Keratinocyte (primary cell): ENCODE data around the gene RNU1-1. TPM values are rescaled to one million over a fixed set of nuclear protein-coding genes. Genes with fewer than 3 reads are reported as not detected.
"Not testable (repeated sequence)": the region's sequence is repeated elsewhere in the genome, so short reads cannot be mapped to it uniquely, and the experiment has no call there.

Source experiments
- DNase-seq: peaks from one replicate; pipeline ENCODE4 v3.0.0-alpha.2; 2011; ENCODE audit warnings: low read depth, missing footprints, low spot score
- FAIRE-seq: peaks from 2 replicates; lab custom pipeline; 2011; peaks lifted over from hg19 to GRCh38; lab: Jason Lieb, UNC
- H2AFZ ChIP-seq: 2 replicates; pipeline ENCODE4 v1.6.0; 2012; ENCODE audit warnings: low read length, control low read depth, inconsistent platforms; ENCODE audit not compliant: control insufficient read depth
- H3K27ac ChIP-seq: 2 replicates; pipeline ENCODE4 v1.5.1; 2011; ENCODE audit warnings: low read length; ENCODE audit not compliant: control insufficient read depth, insufficient read depth
- H3K27me3 ChIP-seq: 3 replicates; pipeline ENCODE4 v1.6.0; 2011; ENCODE audit warnings: low read length; ENCODE audit not compliant: control insufficient read depth, insufficient read depth; ENCODE audit errors: extremely low read depth
- H3K36me3 ChIP-seq, 2 experiments: 2 replicates in 1 of 2; 3 replicates in 1 of 2; pipeline ENCODE4 v1.5.1; 2011; ENCODE audit warnings: low read length in 2 of 2, mild to moderate bottlenecking in 1 of 2; ENCODE audit not compliant: control insufficient read depth in 2 of 2, insufficient read depth in 2 of 2; ENCODE audit errors: extremely low read depth in 1 of 2
- H3K4me1 ChIP-seq: 3 replicates; pipeline ENCODE4 v1.5.1; 2011; ENCODE audit warnings: low read length; ENCODE audit not compliant: control insufficient read depth, insufficient read depth; ENCODE audit errors: extremely low read depth
- H3K4me2 ChIP-seq: 3 replicates; pipeline ENCODE4 v1.6.0; 2011; ENCODE audit warnings: low read depth, low read length; ENCODE audit not compliant: control insufficient read depth, insufficient read depth; ENCODE audit errors: extremely low read depth
- H3K4me3 ChIP-seq, 3 experiments: fragments of 200-600 bp in 1 of 3; sonication (generic) in 1 of 3; 2 replicates in 2 of 3; 3 replicates in 1 of 3; pipeline ENCODE4 v1.5.1; 2011 to 2016; ENCODE audit warnings: low read length in 3 of 3, mild to moderate bottlenecking in 3 of 3, control low read depth in 2 of 3, inconsistent platforms in 1 of 3, low read depth in 1 of 3, mixed read lengths in 1 of 3, mixed run types in 1 of 3, moderate library complexity in 1 of 3; ENCODE audit not compliant: control insufficient read depth in 2 of 3, insufficient read depth in 2 of 3; ENCODE audit errors: extremely low read depth in 1 of 3
- H3K79me2 ChIP-seq: 2 replicates; pipeline ENCODE4 v1.6.0; 2012; ENCODE audit warnings: low read length; ENCODE audit not compliant: control insufficient read depth, insufficient read depth
- H3K9ac ChIP-seq: 3 replicates; pipeline ENCODE4 v1.6.0; 2011; ENCODE audit warnings: low read length; ENCODE audit not compliant: control insufficient read depth, insufficient read depth; ENCODE audit errors: extremely low read depth
- H3K9me1 ChIP-seq: 3 replicates; pipeline ENCODE4 v1.6.0; 2011; ENCODE audit warnings: low read length; ENCODE audit not compliant: control insufficient read depth, insufficient read depth; ENCODE audit errors: extremely low read depth
- H3K9me3 ChIP-seq: 2 replicates; pipeline ENCODE4 v1.5.1; 2012; ENCODE audit warnings: low read depth, low read length; ENCODE audit not compliant: control insufficient read depth
- H4K20me1 ChIP-seq: 3 replicates; pipeline ENCODE4 v1.6.0; 2011; ENCODE audit warnings: low read length; ENCODE audit not compliant: control insufficient read depth, insufficient read depth; ENCODE audit errors: extremely low read depth
- dilution Hi-C: fragments of 300-500 bp; cut with MboI; formaldehyde crosslinking; loops from one replicate; pipeline ENCODE4 v1.7.0; 2020; ENCODE audit warnings: low sequenced_read_pairs; ENCODE audit not compliant: extremely low pct_ligation_motif_present
- polyA plus RNA-seq, 5 experiments: library from polyadenylated mRNA; depleted of rRNA in 3 of 5; stranded (reverse) in 3 of 5; stranded (forward) in 1 of 5; unstranded in 1 of 5; fragments of >200 nt; gene quantifications; 1 replicate in 1 of 5; 2 replicates in 3 of 5; 3 replicates in 1 of 5; pipeline versions ENCODE4 v1.2.1 to v1.2.3, GENCODE V29; 2011 to 2012; ENCODE audit warnings: missing spikeins in 2 of 5, low read depth in 1 of 5, low replicate concordance in 1 of 5

The RNU1-1 gene
- polyA plus RNA-seq, 1 donor (not counting 4 experiments of a cell fraction or from before 2014, with no cell fraction given), result 67.0 TPM

GRCh38 chr1:16557034-16557433 lies 42.9 kb upstream of the RNU1-1 start:
- not testable (repeated sequence) for H4K20me1 ChIP-seq

GRCh38 chr1:16553244-16553643 lies 39.2 kb upstream of the RNU1-1 start:
- H3K9me1 ChIP-seq, H3K79me2 ChIP-seq, DNase-seq, H3K4me2 ChIP-seq, H3K9me3 ChIP-seq, H3K27ac ChIP-seq, H4K20me1 ChIP-seq, H3K4me1 ChIP-seq, H3K9ac ChIP-seq, H2AFZ ChIP-seq, H3K27me3 ChIP-seq, FAIRE-seq, H3K36me3 ChIP-seq, H3K4me3 ChIP-seq, dilution Hi-C loops: not testable (repeated sequence)

More at GRCh38 chr1:16557034-16557433, 42.9 kb upstream of the RNU1-1 start:
- H3K79me2 ChIP-seq, H3K9ac ChIP-seq, H3K27ac ChIP-seq, H2AFZ ChIP-seq, H3K36me3 ChIP-seq, H3K4me2 ChIP-seq, H3K4me1 ChIP-seq, H3K9me3 ChIP-seq, FAIRE-seq, H3K4me3 ChIP-seq, H3K9me1 ChIP-seq, H3K27me3 ChIP-seq, DNase-seq, dilution Hi-C loops: not testable (repeated sequence)

- H3K27me3 ChIP-seq, H3K4me1 ChIP-seq, H3K79me2 ChIP-seq, H3K4me2 ChIP-seq, dilution Hi-C loops, H3K9me1 ChIP-seq, H3K36me3 ChIP-seq, H3K9me3 ChIP-seq, FAIRE-seq, H3K4me3 ChIP-seq, DNase-seq, H4K20me1 ChIP-seq, H2AFZ ChIP-seq, H3K9ac ChIP-seq, H3K27ac ChIP-seq: not testable (repeated sequence)
These were observed 36.3 kb upstream of the RNU1-1 start for GRCh38 chr1:16550212-16550918.

DNA sequence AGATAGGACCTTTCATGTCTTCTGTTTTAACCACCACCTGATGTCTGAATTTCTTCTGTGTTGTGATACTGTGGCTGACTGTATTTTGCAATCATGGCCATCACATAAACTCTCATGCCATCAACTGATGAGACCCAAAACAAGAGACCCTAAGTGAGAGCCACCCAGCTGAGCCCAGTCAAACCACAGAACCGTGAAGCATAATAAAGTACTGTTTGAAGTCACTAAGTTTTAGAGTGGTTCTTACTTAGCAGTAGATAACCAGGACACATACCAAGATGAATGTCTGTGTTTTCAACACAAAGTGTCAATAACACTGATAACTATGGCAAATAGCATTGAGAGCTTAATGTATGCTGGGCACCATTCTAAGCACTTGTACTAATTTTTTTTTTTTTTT lies 35.5 kb upstream of the RNU1-1 start:
- H3K9ac ChIP-seq, DNase-seq, H4K20me1 ChIP-seq, H3K4me3 ChIP-seq, H3K79me2 ChIP-seq, H3K27ac ChIP-seq, H3K9me3 ChIP-seq, H2AFZ ChIP-seq, H3K4me1 ChIP-seq, dilution Hi-C loops, H3K9me1 ChIP-seq, FAIRE-seq, H3K27me3 ChIP-seq, H3K36me3 ChIP-seq, H3K4me2 ChIP-seq: not testable (repeated sequence)

DNA sequence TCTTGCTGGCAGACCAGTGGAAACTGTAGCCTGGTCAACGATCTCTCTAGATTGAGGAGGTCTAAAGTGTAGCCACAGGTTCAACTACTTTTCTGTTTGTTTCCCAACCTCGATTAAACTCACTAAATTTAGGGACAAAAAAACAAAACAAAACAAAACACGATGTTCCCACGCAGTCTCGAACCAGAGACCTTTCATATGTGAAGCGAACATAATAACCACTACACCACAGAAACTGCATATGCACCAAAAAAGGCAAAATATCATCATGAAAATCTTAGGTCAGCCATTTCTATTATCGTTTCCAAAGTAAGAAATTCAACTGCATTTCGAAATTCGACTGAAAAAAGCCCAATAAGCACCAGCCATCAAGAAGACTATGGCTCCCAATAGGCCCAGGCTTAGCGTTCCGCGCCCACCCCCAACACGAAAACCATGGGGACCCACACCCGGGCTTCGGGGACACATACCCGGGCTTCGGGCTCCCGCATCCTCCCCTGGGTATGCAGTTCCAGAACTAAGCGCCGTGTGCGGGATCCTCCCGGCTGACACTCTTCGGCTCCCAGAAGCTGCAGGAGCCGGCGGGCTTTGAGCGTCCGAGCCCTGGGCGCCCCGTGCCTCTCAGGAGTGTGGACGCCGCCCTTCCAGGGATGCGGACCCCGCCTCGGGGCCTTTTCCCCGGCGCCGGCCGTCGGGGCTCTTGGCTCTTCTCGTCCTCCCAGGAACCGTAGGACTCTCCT lies 33.6 kb upstream of the RNU1-1 start:
- H3K27me3 ChIP-seq, H3K4me3 ChIP-seq, H3K4me2 ChIP-seq, FAIRE-seq, H3K9me1 ChIP-seq, H3K4me1 ChIP-seq, dilution Hi-C loops, H3K9me3 ChIP-seq, H3K9ac ChIP-seq, H2AFZ ChIP-seq, H3K36me3 ChIP-seq, DNase-seq, H3K79me2 ChIP-seq, H3K27ac ChIP-seq, H4K20me1 ChIP-seq: not testable (repeated sequence)
